HG03060 (cell line): ENCODE measurements around the gene ENTR1.

Source experiments
- ATAC-seq: cut with Tn5 transposase; IDR thresholded peaks from one replicate; pipeline ENCODE4 v1.9.1; 2021; ENCODE audit warnings: low read depth, moderate number of reproducible peaks; ENCODE audit not compliant: unreplicated experiment

ENTR1 gene, protein sequence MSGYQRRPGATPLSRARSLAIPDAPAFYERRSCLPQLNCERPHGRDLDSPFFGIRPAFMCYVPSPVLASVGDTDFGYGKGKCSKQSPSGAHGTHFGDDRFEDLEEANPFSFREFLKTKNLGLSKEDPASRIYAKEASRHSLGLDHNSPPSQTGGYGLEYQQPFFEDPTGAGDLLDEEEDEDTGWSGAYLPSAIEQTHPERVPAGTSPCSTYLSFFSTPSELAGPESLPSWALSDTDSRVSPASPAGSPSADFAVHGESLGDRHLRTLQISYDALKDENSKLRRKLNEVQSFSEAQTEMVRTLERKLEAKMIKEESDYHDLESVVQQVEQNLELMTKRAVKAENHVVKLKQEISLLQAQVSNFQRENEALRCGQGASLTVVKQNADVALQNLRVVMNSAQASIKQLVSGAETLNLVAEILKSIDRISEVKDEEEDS

DNA sequence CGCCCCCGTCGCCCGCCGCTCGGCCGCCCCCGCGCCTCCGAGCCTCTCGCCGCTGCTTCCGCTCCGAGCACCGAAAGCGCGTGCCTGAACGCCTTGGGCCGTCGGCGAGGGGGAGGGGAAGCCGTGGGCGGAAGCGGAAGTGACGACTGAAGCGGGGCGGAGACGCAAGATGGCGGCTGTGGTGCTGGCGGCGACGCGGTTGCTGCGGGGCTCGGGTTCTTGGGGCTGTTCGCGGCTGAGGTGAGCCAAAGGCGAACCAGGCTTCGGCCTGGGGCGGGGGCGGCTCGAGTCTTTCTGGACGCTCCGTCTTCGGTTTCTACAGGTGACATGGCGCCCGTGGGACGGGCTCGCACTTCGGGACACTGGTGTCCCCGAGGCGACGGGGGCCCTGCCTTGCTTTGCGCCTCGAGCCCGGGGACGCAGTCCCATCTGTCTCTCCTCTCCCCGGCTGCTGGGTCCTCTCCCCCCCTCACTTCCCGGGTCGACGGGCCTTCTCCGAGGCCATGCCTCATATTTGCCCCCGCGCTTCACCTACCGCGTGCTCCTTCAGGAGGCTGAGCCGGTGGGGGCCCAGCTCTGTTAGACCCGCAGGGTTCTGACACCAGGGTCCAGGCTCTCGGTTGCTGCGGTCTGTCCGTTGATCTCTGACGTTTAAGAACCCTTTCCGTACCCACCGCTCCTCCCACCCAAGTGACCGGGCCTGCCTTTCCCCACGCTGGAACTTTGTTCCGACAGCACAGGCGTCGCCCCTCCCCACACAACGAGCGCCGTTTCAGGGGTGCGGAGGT is at the start of gene ENTR1, which contains the start of gene PMPCA:
Gene ENTR1, minus strand, starts transcription at position 115 of the 788 bp plus-strand sequence. CDS start 217 bp downstream, outside the sequence.
Gene PMPCA, plus strand, starts transcription at position 159 of the 788 bp plus-strand sequence. Its CDS starts 11 bp downstream, at position 170.
- no peak for ATAC-seq

DNA sequence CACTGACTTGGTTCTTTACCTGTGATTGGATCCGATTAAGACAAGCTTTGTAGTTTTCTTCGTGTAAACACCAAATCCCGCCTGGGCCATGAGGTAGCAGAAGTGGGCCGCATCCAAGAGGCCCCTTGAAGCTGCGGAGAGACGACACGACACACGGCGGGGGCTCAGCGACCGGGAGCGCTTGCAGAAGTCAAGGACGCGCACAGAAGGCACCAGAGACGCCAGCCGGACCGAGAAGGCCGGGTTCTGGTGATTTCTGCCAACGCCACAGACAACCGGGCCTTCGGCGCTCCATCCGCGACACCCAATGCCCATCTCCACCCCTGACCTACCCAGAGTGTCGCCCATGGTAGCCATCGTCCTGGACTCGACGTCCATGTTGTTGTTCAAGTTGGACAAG is 49.0 kb upstream of the ENTR1 start:
- no peak for ATAC-seq

DNA sequence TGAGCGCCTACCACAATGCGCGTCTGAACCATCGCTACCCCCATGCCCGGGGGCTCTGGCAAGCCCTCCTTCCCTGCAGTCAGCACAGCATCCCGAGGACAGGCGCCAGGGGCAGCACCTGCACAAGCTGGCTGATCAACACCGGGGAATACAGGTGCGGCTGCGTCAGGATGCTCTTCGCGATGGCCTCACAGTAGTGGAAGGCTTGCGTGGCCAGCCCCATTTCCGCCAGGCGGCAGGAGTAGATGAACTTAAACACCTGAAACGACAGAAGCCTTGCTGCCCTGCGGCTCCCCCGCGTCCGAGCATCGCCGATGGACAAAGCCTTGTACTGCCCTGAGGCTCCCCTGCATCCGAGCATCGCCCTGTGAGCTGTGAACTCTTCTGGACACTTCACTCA is 46.9 kb upstream of the ENTR1 start:
- ATAC-seq: no peak

DNA sequence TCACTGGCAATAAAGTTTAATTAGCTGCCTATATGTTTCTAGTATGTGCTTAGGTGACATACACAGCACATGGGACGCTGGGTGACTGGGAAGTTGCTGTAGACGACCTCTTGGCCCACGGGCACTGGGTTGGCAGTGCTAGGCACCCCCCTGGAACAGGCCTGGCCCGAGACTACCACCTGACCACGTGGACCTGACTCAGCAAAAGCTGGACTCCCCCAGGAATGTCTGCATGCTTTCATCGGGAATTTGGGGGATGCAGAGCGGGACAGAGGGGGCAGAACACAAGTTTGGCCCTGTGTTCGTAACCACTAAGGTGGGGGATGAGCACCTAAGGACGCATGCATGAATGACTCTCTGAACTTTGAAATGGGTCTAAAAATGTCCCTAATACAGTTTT is 45.8 kb upstream of the ENTR1 start:
- ATAC-seq: no peak

DNA sequence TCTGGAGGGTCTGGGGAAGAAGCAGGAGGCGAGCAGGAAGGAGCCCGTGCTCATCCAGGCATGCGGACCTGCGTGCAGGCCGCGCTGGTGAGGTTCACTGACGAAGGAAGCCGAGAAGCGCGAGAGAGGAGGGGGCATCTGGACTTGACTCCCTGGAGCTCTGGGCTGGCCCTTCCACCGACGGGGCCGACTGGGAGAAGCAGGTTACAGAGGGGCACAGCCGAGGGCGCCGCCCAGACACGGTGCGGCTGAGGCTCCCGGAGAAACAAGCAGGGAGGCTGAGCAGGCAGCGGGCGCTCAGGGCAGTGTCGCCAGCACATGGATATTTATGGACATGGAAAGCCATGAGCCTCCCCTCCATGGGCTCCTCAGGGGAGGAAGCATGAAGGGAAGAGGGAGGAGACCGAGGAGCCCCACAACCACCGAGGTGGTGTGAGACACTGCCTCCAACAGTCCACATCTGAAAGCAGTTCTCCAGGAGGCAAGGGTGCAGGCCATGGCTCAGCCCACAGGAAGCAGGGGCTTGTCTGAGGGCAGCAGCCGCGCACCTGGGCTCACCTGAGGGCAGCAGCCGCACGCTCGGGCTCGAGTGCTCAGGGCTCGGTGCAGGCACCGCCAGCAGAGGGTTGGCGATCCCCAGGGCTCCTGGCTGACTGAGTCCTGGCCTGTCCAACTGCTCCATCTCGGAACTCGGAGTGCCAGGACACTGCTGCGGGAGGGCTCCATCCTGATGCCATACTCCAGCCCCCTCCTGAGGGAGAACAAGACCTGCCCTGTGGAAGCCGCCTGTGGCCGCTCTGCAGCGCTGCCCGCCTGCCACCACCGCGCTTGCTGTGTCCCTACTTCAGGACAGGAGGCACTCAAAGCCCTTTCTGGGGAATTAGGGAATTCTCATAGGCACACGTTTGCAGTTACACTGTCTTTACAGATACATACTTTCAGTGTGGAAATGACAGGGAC is 44.9 kb upstream of the ENTR1 start:
- no peak for ATAC-seq

DNA sequence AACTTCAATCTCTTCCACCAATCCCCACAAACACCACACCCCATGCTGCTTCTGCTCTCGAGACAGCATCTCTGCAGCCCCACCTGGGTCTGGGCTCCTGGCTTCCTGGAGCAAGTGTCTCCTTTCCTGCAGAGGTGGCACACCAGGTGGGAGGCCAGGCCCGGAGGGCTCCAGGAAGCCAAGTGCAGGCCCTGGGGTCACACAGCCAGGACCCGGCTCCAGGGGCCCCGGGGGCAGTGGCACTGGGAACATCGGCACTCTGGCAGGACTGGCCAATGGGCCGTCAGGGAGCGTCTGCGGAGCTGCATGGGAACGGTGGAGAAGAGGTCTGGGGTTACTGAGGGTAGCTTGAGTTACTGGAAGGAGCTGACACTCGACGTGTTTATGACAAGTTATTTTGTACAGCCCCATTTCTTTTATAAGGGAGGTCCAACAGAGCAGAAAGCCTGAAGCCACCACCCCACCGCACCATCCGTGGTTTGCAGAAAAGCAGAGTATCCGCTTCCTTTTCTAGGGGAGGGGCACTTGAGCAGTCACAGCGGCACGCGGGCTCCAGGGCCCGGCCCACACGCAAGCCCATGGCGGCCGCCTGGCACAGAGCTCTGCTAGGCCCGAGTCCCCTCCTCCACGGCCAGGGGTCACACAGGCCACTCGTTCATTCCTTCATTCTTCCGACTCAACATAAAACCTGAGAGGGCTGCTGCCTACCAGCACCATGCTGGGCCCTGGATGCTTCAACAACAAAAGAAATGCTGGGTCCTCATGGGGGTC is 43.8 kb upstream of the ENTR1 start:
- ATAC-seq: no peak

DNA sequence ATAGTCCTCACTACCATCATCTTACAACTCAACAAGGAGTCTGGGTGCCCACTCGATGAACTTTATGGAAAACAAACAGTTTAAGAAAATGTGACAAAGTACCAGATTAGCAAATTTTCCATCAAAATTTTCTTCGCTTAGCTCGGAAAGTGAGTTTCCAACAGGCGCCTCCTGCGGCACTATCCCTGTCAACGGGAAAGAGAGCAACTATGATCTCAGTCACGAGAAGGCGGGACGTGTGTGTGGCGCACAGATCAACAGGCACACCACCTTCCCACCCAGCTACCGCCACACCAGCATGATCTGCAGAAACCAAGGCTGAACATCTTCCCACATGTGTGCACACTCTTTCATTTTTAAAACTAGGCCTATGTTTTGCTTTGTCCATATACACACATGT is 42.9 kb upstream of the ENTR1 start:
- ATAC-seq: no peak

DNA sequence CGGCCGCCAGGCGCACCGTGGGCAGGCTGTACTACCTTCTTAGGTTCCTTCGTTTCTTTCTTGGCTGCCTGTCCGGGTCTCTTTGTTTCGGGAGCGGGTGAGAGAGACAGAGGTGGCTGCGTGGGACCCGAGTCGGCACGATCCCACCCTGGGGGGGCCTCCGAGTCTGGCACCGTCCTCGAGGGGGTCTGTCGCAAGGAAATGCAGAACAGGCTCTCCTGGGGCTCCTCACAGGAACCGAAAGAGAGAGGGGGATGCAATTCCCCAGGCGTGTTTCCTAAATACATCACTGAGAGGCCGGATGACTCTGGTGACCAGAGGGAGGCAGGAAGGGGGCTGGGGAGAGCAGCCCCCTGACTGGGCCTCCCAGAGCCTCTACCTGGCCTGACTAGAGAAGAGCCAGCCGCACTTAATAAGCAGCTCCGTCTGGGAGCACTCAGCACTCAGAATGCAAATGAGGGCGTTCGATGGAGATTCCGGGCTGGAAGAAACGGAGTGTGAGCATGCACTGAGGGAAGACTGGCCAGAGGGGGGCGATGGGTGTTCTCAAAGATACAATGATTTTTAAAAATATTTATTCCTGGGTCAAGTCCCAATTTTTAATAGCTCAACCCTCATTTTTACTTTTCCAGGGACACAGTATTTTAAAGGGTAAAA is 40.9 kb upstream of the ENTR1 start:
- no peak for ATAC-seq

DNA sequence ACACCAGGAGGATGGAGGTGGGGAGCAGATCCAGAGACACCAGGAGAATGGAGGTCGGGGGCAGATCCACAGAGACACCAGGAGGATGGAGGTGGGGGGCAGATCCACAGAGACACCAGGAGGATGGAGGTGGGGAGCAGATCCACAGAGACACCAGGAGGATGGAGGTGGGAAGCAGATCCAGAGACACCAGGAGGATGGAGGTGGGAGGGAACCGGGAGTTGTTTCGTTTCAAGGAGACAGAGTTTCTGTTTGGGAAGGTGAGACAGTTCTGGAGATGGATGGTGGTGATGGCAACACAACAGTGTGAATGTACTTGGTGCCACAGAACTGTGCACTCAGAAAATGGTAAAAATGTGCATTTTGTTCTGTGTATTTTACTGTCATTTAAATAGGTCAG is 38.2 kb upstream of the ENTR1 start:
- ATAC-seq: no peak

DNA sequence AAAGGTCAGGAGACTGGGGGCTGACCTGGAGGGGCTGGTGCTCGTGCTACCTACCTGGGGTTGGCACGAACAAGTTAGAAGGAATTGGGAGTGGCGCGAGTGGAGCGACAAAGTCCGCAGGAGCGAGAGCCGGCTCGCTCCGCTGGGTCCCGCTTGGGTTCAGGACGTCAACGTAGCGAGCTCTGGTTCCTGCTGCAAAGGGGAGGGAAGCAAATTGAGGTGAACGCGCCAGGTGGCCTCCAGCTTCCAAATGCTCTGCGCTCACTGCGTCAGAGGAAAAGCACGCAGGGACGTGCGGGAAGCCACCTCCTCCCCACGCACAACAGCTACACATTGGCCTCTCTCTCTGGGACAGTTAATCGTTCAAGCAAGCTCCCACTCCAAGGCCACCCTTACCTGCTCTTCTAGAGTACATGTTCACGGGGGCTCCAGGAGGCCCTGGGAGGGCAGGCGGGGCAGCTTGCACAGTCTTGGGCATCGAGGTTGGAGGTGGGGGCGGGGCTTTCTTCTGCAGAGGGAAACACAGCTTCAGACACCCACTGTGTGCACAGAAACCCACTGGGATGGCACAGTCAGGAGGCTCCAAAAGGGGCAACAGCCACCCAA is 36.9 kb upstream of the ENTR1 start:
- no peak for ATAC-seq

DNA sequence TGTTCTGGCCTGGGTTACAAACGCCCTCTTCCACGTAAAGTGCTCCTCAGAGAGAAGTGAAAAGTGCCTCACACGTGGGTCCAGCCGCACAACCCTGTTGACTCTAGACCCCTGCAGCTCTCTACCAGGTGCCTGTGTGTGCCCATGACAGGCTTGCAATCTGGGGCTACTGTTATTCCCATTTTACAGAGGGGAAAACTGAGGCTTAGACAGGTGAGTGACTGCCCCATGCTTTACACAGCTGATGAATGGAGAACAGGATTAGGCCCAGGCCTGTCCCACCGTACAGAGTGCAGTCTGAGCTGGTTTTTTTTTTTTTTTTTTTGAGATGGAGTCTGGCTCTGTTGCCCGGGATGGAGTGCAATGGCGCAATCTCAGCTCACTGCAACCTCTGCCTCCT is 35.4 kb upstream of the ENTR1 start:
- ATAC-seq: no peak

DNA sequence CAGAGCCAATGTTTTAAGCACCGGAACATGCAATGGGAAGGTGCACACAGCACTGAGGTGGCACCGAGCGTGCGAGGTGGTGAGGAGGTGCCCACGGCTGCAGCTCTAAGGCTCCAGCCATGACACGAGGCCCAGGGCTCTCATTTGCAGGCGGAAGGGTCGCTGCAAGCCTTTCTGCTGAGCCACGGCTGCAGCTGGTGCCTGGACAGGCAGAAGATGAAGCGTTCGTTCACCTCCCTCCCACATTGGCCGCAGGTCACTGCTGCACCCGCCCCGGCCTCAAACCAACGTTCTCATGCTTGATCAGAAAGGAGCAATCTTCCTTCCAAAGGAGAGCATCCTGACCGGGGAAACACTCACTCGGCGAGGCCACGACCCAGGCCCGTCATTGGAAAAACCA is 33.7 kb upstream of the ENTR1 start:
- ATAC-seq: no peak

DNA sequence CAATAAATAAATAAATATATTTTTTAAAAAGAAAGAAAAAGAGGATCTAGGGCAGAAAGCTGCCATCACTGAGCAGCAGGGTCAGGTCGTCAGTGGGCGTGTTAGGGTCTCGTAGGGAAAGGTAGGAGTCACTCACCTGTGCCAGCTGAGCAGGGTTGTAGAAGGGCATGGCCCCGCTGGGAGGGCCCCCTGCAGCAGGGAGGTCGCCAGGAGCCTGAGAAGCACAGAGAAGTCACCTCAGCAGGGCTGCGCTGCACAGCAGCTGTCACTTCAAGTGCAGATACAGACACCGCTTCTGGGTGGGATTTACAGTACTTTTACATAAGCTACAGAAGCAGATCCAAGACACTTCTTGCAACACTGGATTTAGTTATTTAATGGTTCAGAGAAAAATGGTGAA is 33.3 kb upstream of the ENTR1 start:
- ATAC-seq: no peak

DNA sequence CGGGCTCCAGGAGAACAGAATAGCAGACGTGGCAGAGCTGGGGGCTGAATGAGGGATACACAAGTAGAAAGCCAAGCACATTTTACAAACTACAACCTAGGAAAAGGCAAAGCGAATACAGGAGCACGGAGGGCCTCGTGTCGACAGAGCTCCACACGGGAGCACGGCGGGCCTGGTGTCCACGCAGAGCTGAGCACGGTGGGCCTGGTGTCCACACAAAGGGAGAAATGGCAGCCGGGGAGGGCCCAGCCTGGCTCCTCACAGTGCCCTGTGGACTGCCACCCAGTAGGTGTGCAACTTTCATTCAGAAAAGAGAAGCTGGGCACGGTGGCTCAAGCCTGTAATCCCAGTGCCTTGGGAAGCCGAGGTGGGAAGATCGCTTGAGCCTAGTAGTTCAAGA is 32.7 kb upstream of the ENTR1 start:
- ATAC-seq: no peak

DNA sequence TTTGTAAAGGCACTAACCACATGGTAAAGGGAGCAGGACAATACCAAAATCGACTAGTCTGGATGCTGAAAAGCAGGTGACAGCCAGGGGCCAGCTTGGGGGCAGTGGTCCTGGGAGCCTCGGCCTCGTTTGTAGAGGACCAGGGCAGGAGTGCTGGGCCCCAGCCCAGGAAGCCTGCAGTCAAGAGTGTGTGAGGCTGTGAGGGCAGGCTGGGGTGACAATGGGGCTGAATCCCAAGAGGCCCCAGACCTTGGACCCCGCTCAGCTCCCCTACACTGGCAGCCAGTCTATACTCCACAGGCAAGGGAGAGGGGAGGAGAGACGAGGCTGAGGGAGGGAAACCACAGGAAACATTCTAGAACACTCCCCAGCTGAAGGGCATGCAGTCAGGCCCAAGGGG is 31.9 kb upstream of the ENTR1 start:
- no peak for ATAC-seq

DNA sequence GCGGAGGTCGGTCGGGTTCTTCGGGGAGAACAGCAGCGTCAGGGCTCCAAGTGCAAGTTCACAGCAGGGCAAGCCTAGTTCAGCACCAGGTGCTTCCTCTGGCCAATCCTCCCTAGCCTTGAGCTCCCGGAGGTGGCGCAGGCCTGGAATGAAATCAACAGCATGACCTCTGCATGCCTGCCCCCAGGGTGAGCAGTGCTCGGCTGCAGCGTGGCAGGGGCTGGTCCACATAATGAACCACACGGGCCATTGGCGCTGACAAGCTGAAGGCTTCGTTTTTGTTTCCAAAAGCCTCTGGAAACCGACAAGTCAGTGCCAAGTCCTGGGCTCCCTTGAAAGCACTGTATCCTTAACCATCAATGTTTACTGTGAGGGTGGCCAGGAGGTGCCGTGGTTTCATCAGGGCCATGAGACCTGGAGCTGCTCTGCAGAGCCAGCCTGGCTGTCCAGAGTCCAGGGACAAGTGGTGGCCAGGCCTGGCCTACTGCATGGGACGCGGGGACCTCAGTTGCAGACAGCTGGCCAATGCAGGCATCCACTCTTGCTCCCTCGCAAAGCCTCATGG is 31.3 kb upstream of the ENTR1 start:
- no peak for ATAC-seq

DNA sequence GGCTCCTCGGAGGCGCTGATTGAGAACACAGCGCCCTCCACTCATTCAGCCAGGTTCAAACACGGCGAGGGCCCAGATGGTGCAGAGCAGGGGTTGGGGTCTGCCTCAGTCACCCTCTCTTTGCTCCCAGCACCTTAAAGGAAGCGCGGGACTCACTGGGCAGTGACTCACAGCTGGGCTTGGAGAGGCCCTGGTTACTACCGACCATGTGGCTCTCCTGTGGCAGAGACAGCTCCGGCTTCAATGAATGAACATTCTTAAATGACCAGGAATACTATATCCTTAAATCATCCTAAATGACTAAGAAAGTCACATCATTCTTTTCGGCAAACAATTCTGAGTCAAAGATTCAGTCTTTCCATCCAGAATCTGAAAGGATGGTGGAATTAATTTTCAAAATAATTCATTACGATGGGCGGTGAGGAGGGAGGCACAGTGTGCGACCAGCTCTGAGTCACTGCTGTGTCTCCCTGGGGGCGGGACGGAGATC is 30.8 kb upstream of the ENTR1 start:
- ATAC-seq: no peak
